GM15510 (cell line): Measurements from ENCODE around the gene CCDC144A.

Experiments used
- POLR2A ChIP-seq: IDR thresholded peaks from 3 replicates; pipeline ENCODE4 v1.6.1; 2011; ENCODE audit warnings: borderline replicate concordance; ENCODE audit not compliant: insufficient read length; ENCODE audit errors: extremely low read depth

CCDC144A gene

DNA sequence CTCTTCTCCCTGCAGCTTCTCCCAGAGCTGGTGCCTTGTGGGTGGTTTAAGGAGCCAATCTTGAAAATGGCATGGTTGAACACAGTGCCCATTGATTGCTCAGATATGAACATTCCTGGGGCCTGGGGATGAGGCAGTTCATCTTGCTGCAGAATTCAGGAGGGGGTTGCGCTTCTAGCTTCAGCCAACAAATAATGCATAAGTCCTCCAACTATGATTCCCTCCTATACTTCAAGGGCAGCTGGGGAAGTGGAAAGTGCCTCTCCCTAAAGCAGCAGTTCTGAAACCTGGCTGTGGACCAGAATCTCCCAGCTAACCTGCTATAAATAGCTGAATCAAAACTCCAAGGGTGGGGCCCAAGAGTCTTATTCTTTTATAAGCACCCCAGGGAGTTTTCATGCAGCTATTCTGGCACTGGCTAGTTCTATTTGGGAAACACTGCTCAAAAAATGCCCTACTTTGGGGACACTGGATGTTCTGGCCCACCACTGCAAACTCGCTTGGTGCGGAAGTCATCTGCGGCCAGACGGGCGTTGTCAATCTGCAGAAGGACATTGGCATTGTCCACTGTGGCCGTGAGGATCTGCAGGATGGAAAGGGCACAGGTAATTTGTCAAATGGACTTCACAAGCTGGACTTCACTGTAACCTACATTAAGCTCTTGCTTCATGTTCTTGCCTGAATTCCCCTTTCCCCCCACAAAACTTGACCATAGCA is 130.3 kb downstream of the CCDC144A start:
- no peak for TF ChIP-seq POLR2A

DNA sequence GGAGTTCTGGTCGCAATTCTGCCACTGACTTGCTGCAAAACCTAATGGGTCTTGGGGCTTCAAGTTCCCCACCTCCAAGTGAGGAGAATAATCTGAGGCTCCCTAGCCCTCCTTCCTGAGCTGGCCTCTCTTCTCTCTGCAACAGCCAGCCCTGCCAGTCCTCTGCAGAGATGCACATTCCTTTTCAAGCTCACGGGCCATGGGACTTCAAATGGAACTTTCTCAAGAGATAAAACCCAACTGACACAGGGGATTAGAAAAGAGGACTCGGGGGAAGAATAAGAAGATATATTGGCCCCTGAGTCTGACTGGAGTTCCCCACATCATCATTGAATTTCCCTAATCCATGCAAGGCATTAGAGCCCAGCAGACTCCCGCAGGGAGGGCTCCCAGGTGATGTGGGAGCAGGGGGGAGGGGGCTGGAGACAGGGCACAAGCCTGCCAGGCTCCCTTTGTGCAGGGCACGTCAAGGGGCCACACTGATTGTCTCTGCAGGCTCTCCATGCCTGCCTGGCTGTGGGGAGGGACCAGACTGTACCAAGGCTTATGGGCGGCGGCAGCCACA is 131.0 kb downstream of the CCDC144A start:
- TF ChIP-seq POLR2A: no peak
